GM21360 (cell line): ENCODE results near the gene TCIRG1.

Source experiments
- ATAC-seq: cut with Tn5 transposase; IDR thresholded peaks from one replicate; pipeline ENCODE4 v1.9.1; 2021; ENCODE audit warnings: mild to moderate bottlenecking, moderate library complexity; ENCODE audit not compliant: unreplicated experiment

Gene TCIRG1

DNA sequence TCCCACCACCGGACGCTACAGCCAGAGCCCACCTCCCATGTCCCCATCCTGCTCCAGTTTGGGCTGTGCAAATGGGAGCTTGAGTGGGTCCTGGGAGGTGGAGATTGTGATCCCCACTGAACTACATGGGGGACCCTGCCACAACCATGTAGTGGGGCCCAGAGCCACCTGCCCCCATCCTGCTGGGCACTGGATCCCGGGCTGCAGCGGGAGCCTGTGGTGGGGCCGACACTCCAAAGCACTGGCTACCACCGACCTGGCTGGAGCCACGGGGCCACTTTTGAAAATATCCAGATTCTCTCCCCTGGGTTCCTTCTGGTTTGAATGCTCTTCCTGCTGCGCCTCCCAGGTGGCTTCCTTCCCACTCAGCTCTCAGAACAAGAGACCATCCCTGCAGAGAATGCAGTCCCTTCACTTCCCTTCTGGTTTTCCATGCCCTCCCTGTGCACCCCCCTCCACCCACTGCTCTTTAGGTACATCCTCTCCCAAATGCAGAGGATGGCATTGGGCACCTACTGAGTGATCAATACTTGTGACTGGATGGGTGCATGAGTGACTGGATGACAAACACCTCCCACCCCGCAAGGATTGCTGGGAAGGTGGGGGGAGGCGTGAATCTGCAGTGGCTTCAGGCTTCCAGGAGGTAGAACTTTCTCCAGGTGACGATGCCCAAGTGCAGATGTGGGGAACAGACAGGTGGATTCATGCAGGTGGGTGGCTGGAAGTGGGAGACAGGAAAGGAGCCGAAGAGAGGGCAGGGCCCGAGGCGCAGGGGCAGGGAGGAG, 34.1 kb upstream of the TCIRG1 start:
- ATAC-seq: no peak

DNA sequence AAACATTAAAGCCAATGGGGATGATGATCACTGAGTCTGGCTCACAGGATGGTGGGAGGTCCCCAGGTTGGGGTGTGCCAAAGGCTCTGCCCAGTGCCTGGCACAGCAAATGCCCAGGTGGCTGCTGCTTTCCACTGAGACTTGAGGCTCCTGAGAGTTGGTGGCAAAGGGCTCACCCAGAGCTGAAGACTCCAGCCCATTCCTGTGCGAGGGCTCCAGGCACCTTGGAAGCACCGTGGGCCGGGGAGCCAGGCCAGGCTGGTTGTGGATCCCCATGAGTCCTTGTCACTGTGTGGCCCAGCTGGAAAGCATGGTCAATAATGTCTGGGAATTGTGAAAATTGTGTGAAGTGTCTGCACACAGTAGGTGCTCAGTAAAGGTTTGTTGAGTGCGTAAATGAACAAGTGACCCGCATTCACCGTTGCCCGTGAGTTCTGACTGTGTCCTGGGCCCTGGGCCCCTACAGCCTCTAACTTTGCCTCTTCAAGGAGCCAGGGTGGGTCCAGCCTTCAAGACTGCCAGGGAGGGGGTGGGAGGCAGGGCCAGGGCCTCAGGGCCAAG, 32.1 kb upstream of the TCIRG1 start:
- ATAC-seq: no peak

DNA sequence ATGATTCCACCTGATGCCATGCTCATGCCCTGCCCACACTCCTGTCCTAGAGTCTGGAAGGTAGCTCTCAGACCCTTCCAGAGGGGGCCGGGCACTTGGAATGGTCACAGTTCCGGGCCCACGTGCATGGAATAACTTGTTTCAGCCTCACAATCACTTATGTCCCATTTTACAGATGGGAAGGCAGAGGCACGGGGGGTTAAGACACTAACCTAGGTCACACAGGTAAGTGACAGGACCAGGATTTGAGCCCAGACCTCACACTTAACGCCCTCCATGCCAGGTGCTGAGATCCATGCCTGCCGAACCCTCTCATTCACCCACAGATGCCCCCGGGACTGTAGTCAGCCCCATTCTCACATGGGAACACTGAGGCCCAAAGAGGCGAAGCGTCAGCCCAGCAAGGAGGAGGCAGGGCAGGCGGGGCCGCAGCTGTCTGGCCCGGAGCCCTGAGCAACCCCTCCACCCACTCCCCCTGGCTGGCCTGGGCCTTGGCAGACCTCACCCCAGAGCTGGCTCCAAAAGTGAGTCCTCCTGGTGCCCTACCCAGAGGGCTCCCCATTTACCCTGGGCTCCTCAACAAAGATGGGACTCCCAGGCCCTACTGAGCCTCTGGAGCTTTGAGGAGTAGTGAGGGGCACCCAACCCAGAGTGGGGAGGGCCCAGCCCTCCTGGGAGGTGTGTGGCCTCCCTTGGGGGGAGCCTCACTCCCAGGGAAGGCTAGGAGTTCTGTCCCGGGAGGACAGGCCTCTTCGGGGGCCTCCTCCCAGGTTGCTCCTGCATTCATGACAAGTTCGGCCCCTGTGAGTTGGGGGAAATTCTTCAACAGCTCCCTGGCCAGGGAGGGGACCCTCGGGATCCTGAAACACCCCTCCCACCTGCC, 31.1 kb upstream of the TCIRG1 start:
- ATAC-seq: no peak

DNA sequence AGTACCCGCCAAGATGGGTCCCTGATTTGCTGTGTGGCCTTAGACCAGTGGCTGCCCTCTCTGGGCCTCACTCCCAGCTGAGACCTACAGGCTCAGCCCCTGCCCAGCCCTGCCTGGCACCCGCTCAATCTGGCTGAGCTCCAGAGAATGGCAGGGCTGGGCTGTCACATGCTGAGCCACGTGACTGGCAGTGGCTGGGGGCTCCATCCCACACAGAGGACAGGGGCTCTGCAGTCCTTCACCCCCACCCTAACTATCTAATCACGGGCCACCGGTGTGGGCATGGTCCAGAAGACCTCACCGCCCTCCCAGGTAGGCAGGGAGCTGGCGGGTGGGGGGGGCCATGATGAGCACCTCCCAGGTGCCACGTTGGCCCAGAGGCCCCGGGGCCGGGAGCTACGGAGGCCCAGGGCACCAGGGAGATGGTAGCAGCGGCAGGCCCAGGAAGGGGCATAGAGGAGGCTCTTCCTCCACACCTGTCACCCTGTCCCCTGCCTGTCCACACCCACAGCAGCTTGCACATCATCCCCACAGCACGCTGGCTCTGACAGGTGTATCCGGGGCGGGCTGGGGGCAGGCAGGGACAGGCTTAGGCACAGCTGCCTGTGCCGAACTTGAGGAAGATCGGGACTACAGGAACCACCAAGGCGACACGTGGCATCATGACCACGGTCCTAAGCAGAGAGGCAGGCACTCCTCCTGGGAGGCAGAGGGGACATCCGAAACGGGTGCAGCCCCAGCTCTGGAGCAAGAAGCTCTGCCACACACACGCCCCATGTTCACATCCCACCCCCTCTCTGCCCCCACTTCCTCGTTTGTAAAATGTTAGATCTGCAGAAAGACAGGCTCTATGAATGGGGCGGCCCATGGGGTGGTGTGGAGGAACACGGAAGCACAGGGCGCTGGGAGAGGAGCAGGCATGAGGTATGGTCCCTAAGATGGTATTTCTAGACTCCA, 30.2 kb upstream of the TCIRG1 start:
- no peak for ATAC-seq

DNA sequence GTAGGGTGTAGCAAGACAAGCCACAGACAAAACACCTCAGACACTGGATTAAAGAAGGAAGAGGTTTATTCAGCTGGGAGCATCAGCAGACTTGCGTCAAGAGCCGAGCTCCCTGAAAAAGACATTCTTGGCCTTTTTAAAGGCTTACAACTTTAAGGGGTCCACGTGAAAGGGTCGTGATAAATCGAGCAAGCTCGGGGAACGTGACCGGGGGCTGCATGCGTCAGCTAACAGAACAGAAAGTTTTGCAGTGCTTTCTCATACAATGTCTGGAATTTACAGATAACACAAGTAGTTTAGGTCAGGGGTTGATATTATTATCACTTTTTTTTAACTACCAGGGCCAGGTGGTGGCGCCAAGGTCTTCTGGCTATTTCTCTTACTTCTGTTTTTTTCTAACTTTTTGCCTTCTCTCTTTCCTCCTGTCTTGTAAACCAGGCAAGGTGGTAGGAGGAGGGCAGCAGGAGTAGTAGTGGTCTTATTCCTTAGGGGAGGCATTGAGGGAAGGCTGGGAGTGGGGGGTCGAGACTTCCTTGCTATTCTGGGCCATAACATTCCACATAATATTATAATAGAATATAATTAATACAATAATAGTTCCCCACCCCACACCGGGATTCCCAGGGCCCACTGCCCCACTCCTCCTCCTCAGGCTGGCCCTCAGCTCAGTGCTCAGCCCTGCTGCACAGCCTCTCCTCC, 29.3 kb upstream of the TCIRG1 start:
- ATAC-seq: no peak

DNA sequence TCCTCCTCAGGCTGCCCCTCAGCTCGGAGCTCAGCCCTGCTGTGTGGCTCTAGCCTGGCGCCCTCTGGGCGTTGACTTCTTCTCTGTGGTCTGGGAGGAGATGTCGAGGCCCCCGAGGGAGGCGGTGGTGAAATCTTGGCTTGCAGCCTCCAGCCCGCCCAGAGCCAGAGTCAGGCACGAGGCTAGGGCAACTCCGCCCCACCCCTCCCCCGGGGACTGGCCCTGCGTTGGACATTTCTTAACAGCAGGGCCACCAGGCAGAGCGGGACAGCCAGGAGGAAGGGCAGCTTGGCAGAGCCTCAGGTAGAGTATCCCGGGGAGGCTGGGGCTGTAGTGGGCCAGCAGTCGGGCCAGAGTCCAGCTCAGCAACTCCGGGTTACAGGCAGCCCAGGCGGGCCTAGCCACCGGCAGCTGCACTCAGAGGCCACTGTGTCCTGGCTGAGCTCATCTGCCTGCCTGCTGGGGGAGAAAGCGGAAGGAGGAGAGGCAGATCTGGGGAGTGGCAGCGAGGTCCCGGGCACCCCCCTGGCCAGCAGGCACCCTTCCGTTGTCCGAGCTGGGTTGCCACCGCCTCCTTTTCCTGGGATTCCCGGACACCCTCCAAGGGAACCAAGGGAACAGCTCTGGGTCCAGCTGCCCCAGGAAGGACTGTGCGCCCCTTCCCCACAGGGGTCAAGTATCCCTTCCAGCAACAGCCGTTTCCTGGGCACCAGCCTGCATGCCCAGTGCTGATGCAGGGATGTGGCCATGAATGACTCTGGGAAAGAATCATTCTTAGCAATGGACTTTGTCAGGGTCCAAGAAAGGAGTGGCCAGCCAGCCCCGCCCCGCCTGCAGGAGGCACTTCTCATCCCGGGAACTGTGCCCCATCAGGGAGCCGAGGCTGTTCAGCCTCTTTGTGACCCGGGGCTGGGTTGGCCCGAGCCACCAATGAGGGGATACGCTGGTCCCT, 28.5 kb upstream of the TCIRG1 start, which contains the start of gene ALDH3B1:
ALDH3B1 (plus strand) TSS at position 238 of the 952 bp plus-strand sequence. CDS start 4,971 bp downstream, outside the sequence.
- no peak for ATAC-seq

DNA sequence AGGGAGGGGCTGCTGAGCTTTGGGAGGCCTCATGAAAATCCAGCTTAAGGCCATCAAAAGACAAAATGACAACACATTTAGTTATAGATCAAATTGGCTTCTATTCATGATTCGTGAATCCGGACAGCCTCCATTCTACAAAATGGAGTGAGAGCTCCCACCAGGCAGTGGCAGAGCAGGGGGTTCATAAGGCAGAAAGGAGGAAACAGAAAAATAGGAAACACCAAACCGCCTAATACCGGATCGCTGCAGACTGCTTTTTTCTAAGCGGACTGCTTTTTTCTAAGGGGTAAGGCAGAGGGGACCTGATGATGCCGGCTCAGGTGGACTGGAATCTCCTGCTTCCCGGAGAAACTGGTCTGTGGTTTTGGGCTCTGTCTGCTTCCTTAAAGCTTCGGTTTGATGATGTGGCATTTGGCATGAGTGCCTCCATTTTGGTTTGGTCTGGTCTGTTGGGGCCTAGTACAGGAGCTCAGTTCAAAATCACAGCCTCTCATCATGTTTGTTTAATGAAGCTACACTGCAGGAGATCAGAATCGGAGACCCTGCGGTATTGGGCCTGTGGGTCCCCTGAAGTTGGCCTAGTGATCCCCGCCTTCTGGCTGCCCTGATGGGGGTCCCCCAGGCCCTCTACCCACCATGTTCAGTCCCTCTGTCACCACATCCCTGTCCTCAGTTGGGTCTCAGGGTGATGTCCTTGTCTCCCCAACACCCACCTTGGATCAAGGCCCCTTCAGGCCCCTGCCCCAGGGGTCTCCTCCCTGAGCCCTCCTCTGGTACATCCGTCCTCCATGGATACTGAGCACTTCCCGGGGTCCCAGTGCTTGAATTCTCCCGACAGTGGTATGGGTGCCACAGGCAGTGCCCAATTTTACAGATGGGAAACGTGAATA, 27.5 kb upstream of the TCIRG1 start:
- ATAC-seq: no peak

DNA sequence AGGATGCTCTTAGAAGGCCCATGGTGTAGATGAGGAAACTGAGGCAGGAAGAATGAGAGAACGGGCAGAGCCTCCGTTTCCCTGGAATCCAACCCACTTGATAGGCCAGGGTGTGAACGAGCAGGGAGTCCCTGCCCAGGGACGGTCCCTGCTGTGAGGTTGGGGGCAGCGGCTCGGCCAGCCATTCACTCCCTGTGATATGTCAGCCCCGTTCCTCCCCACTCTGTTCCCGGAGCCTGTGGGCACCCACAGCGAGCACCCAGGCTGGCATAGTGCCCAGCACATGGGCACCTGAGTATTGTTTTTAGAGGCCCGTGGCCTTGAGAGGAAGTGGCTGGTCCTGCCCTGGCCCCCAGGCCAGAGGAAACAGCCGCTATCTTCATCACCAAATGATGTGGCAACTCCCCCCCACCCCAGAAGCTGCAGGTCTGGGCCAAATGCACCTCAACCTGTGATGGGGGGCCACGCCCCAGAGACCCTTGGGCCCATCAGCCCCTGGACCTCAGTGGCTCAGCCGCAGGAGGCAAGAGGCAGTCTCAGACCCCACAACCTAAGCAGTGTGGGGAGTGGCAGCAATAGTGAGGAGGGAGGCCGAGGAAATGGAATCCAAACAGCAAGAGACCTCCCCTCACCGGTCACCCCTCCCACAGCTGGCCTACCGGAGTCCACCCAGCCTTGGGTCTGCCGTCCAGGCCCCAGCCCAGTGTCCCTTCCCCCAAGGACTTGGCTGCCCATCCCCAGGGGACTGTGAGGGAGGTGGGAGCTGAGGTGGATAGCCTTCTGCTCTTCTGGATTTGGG, 26.6 kb upstream of the TCIRG1 start:
- no peak for ATAC-seq

DNA sequence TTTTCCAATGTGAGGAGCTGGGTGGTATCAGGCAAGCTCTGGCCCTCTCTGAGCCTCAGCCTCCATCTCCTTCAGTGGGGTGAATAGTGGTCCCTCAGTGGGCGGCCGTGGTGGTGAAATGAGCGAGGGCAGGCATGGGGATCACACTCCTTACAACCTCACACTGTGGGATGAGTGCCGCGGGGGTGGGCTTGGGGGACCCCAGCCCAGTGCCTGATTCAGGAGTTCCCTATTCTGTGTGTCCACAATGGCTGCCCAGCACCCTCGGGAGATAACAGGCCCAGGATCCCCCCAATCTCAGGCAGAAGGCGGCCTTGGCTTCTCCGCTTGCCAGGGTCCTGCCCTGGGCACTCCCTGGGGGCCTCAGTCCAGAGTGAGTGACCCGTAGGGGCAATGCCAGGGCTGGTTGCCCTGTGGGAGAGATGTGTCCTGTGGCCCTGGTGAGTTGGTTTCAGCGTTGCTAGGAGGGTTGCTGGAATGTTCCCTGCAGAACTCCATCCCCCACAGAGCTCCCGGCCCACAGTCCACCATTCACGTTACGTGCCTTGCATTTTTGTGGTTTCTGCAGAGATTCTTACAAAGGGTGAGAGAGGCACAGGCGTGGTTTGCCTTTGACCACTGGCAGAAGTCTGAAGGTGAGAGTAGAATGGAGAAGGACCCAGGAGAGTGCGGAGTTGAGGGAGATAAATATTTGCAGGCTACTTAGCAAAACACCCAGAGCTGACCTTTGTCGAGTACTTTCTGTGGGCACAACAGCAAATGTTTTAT, 25.8 kb upstream of the TCIRG1 start:
- no peak for ATAC-seq

DNA sequence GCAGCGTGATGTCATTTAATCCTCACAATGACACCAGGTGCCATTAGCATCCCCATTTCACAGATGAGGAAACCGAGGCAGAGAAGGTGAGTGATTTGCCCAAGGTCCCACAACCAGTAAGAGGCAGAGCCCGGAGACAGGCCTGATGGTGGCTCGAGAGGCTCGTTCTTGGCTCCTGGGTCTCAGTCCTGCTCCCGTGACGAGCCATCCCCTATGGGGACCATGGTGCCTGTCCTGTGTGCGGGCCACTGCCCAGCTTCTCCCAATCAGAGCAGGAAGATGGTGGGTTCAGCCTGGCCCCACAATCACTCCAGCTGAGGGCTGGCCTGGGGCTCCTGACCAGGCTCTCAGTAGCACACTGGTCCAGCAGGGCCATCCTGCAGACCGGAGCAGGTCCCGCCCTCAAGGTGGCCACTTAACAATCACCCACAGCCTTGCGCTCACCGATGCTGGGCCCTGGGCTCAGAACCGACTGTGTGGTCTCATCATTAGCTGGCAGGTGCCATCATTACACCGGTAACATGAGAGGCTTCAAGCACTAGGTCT, 25.1 kb upstream of the TCIRG1 start:
- no peak for ATAC-seq

DNA sequence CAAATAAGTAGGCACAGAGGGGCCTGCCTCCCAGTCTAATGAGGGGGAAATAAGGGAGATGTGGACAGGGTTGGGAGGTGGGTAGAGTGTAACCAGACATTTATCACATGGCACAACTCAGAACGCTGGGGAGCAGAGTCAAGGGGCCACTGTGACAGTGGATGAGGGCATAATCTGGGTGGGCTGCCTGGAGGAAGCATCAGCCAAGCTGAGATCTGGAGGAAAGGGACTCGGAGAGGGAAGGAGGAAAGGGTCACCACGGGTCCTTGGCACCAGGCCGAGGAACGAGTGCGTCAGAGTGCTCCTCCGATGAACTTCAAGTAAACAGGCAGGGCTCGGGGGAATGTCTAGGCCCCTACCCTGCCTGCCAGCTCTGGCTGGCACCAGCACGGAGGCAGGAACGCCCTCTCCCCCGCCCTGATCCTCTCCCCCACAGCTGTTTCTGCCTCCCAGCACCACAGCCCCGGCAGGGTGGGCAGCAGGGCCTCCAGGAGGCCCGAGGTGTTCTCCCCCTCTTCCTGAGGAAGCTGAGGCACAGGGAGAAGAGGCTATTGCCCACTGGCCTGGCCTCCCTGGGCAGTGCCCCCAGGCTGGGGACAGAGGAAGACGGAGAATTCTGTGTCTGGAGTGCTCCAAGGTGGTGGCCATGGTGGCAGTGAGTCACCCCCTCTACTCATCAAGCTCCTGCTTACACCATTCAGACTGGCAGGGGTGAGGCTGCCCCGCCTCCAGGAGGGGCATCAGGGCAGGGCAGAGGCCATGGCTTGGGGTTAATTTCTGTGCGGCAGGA, 24.5 kb upstream of the TCIRG1 start:
- no peak for ATAC-seq

DNA sequence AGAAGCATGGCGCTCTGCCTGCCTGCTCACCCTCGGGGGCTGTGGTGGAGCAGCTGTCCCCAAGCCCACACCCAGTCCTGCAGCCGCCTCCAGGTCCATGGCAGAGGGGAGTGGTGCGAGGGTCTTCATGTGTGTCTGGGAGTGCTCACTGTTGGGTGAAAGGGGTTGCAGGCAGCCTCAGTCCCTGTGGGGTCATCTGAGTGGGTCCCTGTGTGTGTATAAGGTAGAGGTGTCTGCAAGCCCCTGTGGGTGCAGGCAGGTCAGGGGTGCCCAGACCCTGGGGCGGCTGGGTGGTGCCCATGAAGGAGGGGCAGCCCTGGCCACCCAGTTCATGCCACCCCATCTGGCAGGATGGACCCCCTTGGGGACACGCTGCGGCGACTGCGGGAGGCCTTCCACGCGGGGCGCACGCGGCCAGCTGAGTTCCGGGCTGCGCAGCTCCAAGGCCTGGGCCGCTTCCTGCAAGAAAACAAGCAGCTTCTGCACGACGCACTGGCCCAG, 23.8 kb upstream of the TCIRG1 start:
- ATAC-seq: no peak

DNA sequence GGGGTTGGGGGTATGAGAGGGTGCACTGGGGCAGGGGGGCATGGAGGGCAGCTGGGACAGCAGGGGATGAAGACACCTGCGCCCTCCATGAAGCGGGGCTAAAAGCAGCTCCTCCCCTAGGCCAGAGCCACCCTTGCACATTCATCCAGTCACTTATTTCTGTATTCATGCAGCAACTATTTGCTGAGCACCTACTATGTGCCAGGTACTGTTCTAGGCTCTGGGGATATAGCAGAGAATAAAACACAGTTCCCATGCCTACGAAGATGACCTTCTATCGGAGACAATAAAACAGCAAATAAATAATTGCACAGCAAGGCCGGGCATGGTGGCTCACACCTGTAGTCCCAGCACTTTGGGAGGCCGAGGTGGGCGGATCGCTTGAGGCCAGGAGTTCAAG, 23.4 kb upstream of the TCIRG1 start:
- ATAC-seq: no peak

DNA sequence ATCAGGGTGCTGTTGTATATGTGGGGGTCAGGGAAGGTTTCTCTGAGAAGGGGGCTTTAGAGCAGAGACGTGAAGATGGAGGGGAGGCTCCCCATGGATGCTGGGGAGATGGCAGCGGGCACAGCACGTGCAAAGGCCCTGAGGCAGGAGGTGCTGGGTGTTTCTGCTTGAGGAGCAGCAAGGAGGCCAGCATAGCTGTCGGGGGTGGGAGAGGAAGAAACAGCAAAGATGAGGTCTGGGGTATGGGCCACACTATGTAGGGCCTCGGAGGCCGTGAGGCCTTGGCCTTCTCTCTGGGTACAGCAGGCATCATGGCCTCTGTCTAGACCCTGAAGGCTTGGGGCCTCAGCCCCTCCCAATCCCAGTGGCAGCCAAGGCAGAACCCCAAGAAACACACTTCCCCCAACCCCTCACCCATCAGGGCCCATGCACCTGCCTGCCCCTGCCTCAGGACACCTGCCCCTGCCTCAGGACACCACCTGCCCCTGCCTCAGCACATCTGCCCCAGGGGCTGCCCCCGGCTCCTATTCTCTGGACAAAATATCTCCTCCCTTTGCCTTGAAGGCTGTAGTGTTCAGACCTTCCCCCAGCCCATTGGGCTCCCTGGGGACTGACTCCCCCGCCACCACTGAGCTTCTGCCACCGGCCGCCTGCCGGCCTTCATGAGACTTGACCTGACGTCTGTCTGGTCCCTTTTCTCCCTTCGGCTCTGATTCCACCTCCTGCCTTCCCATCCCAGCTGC, 22.5 kb upstream of the TCIRG1 start:
- no peak for ATAC-seq
